Transverse colon (tissue), 4 donors: ENCODE data around the gene F11. TPM values are rescaled to one million over a fixed set of nuclear protein-coding genes. Genes with fewer than 3 reads are reported as not detected.

Experiments
- DNase-seq: peaks from one replicate; pipeline ENCODE4 v3.0.0-alpha.2; 2019
- H3K27ac ChIP-seq, 4 donors: fragments of 200-600 bp; sonication (generic); 2 replicates each; pipeline ENCODE4 v1.5.1; 2016 to 2018; ENCODE audit warnings: inconsistent platforms in 4 of 4
- H3K27me3 ChIP-seq: fragments of 200-600 bp; sonication (generic); 2 replicates; pipeline ENCODE4 v1.5.1; 2017; ENCODE audit warnings: inconsistent platforms
- H3K36me3 ChIP-seq, 4 donors: fragments of 200-600 bp; sonication (generic); 2 replicates each; pipeline ENCODE4 v1.5.1; 2017 to 2019; ENCODE audit warnings: inconsistent platforms in 4 of 4
- H3K4me1 ChIP-seq, 4 donors: fragments of 200-600 bp; sonication (generic); 2 replicates each; pipeline ENCODE4 v1.5.1; 2017 to 2020; ENCODE audit warnings: inconsistent platforms in 4 of 4
- H3K4me3 ChIP-seq, 4 donors: fragments of 200-600 bp; sonication (generic); 1 replicate in 1 of 4; 2 replicates in 3 of 4; pipeline versions ENCODE4 v1.5.1 to v1.6.1; 2017 to 2019; ENCODE audit warnings: inconsistent platforms in 4 of 4
- H3K9me3 ChIP-seq, 2 donors: fragments of 200-600 bp; sonication (generic); 2 replicates each; pipeline ENCODE4 v1.5.1; 2017 to 2019; ENCODE audit warnings: inconsistent platforms in 2 of 2
- CTCF ChIP-seq, 5 experiments: fragments of 200-600 bp in 3 of 5; fragments of 450-650 bp in 2 of 5; sonication (generic) in 3 of 5; IDR thresholded peaks; 1 replicate in 2 of 5; 2 replicates in 3 of 5; pipeline ENCODE4 v1.5.1; 2016 to 2017; ENCODE audit warnings: antibody characterized with exemption in 5 of 5, inconsistent platforms in 3 of 5, mild to moderate bottlenecking in 2 of 5, moderate library complexity in 1 of 5
- EP300 ChIP-seq: sonication (generic); formaldehyde crosslinking; IDR thresholded peaks from one replicate; pipeline ENCODE4 v1.6.1; 2017; ENCODE audit warnings: antibody characterized with exemption, low read depth
- POLR2A ChIP-seq: fragments of 450-650 bp; IDR thresholded peaks from one replicate; pipeline ENCODE4 v1.6.1; 2016; ENCODE audit warnings: antibody characterized with exemption, mild to moderate bottlenecking, moderate library complexity
- POLR2AphosphoS5 ChIP-seq, 3 donors: sonication (generic); formaldehyde crosslinking; IDR thresholded peaks; one replicate each; pipeline ENCODE4 v1.6.1; 2016; ENCODE audit warnings: antibody characterized with exemption in 3 of 3
- WGBS, 2 donors: methylation state at CpG; one replicate each; pipeline ENCODE4 v1.1.5; 2018; ENCODE audit warnings: low coverage in 1 of 2; 5-methylcytosine and 5-hydroxymethylcytosine counted together
- in situ Hi-C, 4 donors: fragments of 200-750 bp; cut with MboI; loops; one replicate each; pipeline versions ENCODE4 v1.15.0 to v1.15.1; 2017; ENCODE audit warnings: low sequenced_read_pairs in 3 of 4, low pct_ligation_motif_present in 1 of 4, low pct_unique_long_range_greater_than_20kb in 1 of 4
- intact Hi-C: fragments of 100-400 bp; cut with DNase I; formaldehyde crosslinking; loops from one replicate; pipeline ENCODE4 v1.15.1; 2023; ENCODE audit warnings: low total_unique reads
- total RNA-seq, 4 donors: library from RNA; depleted of rRNA; stranded (reverse); fragments of >200 nt; gene quantifications; one replicate each; pipeline ENCODE4 v1.1.0, GENCODE V29; 2016

Gene F11
- total RNA-seq, 4 donors from 2014 or later: not detected

DNA sequence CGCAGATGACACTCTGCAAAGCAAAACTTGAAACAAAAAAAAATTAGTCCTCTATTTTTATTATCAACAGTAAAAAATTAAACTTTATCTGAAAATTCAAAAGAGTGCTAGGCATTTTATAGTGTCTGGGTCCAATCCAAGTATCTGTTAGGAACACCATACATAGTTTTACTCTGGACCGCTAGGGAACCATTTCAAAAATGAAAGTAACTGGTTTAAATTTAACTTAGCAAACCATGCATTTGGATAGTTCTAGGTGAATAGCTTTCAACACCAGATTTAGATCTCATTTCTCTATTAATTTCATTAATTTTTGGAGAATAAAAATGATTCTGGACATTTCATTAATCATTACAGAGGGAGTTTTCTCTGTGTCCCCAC, 37.5 kb upstream of the F11 start:
- 46 to 48% methylated on average over 2 of the region's 2 CpGs for WGBS, 2 donors
- Histone ChIP-seq H3K27ac (no peak overlapping the region), H3K4me1 (peaks cover 0 to 19% (median 6%) of the 10 kb centered on the region in 4 donors), H3K9me3 (peaks cover 3 to 5% of the 10 kb centered on the region in 2 donors), H3K36me3 (no peaks in the 10 kb centered on the region), H3K27me3 (no peaks in the 10 kb centered on the region), H3K4me3 (peak overlapping the region in 2 of 4 donors; percentile 0 to 5)
- intact Hi-C loops (no loop called here), in situ Hi-C loops (no loop called here)
- TF ChIP-seq POLR2A (no peak), POLR2AphosphoS5 (IDR thresholded peaks at IDR 0.05) (no peak), EP300 (no peak), CTCF (IDR thresholded peaks at IDR 0.05) (no peak)
- DNase-seq: no peak

GRCh38 chr4:186234367-186234766, 31.6 kb upstream of the F11 start:
- Histone ChIP-seq H3K36me3 (no peaks in the 10 kb centered on the region), H3K27me3 (no peaks in the 10 kb centered on the region), H3K4me3 (no peak overlapping the region), H3K9me3 (no peaks in the 10 kb centered on the region), H3K27ac (no peak overlapping the region), H3K4me1 (no peaks in the 10 kb centered on the region)
- in situ Hi-C loops (no loop called here), intact Hi-C loops (no loop called here)
- 50 to 61% methylated on average over 1 to 2 of the region's 2 CpGs for WGBS, 2 donors
- no peak for TF ChIP-seq CTCF (IDR thresholded peaks at IDR 0.05)
- no peak for TF ChIP-seq EP300
- TF ChIP-seq POLR2AphosphoS5 (IDR thresholded peaks at IDR 0.05): no peak
- no peak for TF ChIP-seq POLR2A
- no peak for DNase-seq

GRCh38 chr4:186236126-186236525, 29.9 kb upstream of the F11 start:
- H3K4me1 ChIP-seq: no peaks in the 10 kb centered on the region
- 81 to 86% methylated on average over 4 of the region's 4 CpGs for WGBS, 2 donors
- H3K27ac ChIP-seq: no peak overlapping the region
- intact Hi-C loops (no loop called here), in situ Hi-C loops (no loop called here)
- H3K36me3 ChIP-seq: no peaks in the 10 kb centered on the region
- H3K4me3 ChIP-seq: no peak overlapping the region
- H3K9me3 ChIP-seq: no peaks in the 10 kb centered on the region
- no peak for DNase-seq
- TF ChIP-seq CTCF (IDR thresholded peaks at IDR 0.05): no peak
- no peak for TF ChIP-seq POLR2A
- no peak for TF ChIP-seq POLR2AphosphoS5 (IDR thresholded peaks at IDR 0.05)
- TF ChIP-seq EP300: no peak
- no peaks in the 10 kb centered on the region for H3K27me3 ChIP-seq

GRCh38 chr4:186240452-186240847, 25.5 kb upstream of the F11 start:
- in situ Hi-C loops (no loop called here), intact Hi-C loops (no loop called here)
- Histone ChIP-seq H3K36me3 (no peaks in the 10 kb centered on the region), H3K27ac (no peak overlapping the region), H3K27me3 (no peaks in the 10 kb centered on the region), H3K9me3 (no peaks in the 10 kb centered on the region), H3K4me1 (no peaks in the 10 kb centered on the region), H3K4me3 (no peak overlapping the region)
- TF ChIP-seq EP300 (no peak), POLR2AphosphoS5 (IDR thresholded peaks at IDR 0.05) (no peak), POLR2A (no peak), CTCF (IDR thresholded peaks at IDR 0.05) (no peak)
- no peak for DNase-seq
- WGBS, 2 donors: 86 to 88% methylated on average over 1 to 7 of the region's 7 CpGs
